ENCODE measurements around the gene SLC30A2.

GRCh38 chr1:26092422-26092821 is 46.5 kb upstream of the SLC30A2 start:
- TF ChIP-seq CTCF (IDR thresholded peaks at IDR 0.05) = no peak
- no peak for TF ChIP-seq POLR2AphosphoS5 (IDR thresholded peaks at IDR 0.05)
